SK-MEL-5 (cell line): Measurements from ENCODE around the gene MSRB1. TPM values are rescaled to one million over a fixed set of nuclear protein-coding genes. Genes with fewer than 3 reads are reported as not detected.
"Not testable (repeated sequence)": the region's sequence is repeated elsewhere in the genome, so short reads cannot be mapped to it uniquely, and the experiment has no call there.

Experiments used
- DNase-seq: peaks from one replicate; pipeline ENCODE4 v3.0.0-alpha.2; 2016; ENCODE audit warnings: low read depth, low spot score
- in situ Hi-C: cut with HindIII; loops from 2 replicates; pipeline ENCODE4 v1.10.0; 2016; ENCODE audit warnings: low sequenced_read_pairs, high pct_unique_total_duplicates, low pct_unique_long_range_greater_than_20kb
- total RNA-seq: library from RNA; depleted of rRNA; stranded (reverse); fragments of >200 nt; shearing (Covaris generic); gene quantifications from 2 replicates; pipeline ENCODE4 v1.2.3, GENCODE V29; 2014

The MSRB1 gene
- total RNA-seq, 1 experiment from 2014 or later, result 17.2 TPM

- no peak for DNase-seq
- in situ Hi-C loops, result no loop called here
Observed at GRCh38 chr16:1946495-1947368, 3.7 kb upstream of the MSRB1 start.

- DNase-seq, result no peak
- in situ Hi-C loops, result no loop called here
Observed at GRCh38 chr16:1945559-1946391, 2.8 kb upstream of the MSRB1 start.

GRCh38 chr16:1944612-1945199 is 1.7 kb upstream of the MSRB1 start:
- in situ Hi-C loops, result no loop called here
- no peak for DNase-seq

- in situ Hi-C loops, result no loop called here
- DNase-seq, result no peak
Observed at GRCh38 chr16:1942047-1942809, 771 bp downstream of the MSRB1 start.

GRCh38 chr16:1941162-1942046 is 1.6 kb downstream of the MSRB1 start:
- no peak for DNase-seq
- in situ Hi-C loops, result no loop called here

- no peak for DNase-seq
- in situ Hi-C loops, result no loop called here
Observed at GRCh38 chr16:1940273-1941161, 2.5 kb downstream of the MSRB1 start.

- DNase-seq, in situ Hi-C loops: not testable (repeated sequence)
Observed at GRCh38 chr16:1939833-1940232, 3.2 kb downstream of the MSRB1 start.

GRCh38 chr16:1938910-1939309 is 4.1 kb downstream of the MSRB1 start:
- DNase-seq, result no peak
- in situ Hi-C loops, result no loop called here

GRCh38 chr16:1938316-1938715 is 4.7 kb downstream of the MSRB1 start:
- in situ Hi-C loops, result no loop called here
- DNase-seq, result no peak

GRCh38 chr16:1936945-1937479 is 6.0 kb downstream of the MSRB1 start:
- in situ Hi-C loops, result no loop called here
- no peak for DNase-seq

GRCh38 chr16:1933097-1933661 is 9.8 kb downstream of the MSRB1 start:
- in situ Hi-C loops, result no loop called here
- no peak for DNase-seq

- in situ Hi-C loops, result no loop called here
- DNase-seq, result peak; percentile 28
Observed at GRCh38 chr16:1932050-1933028, 10.7 kb downstream of the MSRB1 start.

GRCh38 chr16:1930338-1930720 is 12.7 kb downstream of the MSRB1 start:
- no peak for DNase-seq
- in situ Hi-C loops, result no loop called here

- peak; percentile 71 for DNase-seq
- in situ Hi-C loops, result no loop called here
Observed at GRCh38 chr16:1929578-1930337, 13.2 kb downstream of the MSRB1 start.
